Breast epithelium (tissue), 4 donors: ENCODE measurements around the gene NPS. TPM values are rescaled to one million over a fixed set of nuclear protein-coding genes. Genes with fewer than 3 reads are reported as not detected.

ENCODE experiments used
- DNase-seq, 2 donors: peaks; one replicate each; pipeline ENCODE4 v3.0.0-alpha.2; 2019; ENCODE audit warnings: low spot score in 2 of 2
- H3K27ac ChIP-seq, 2 donors: fragments of 200-600 bp; sonication (generic) in 1 of 2; one replicate each; pipeline ENCODE4 v1.5.1; 2016 to 2019; ENCODE audit warnings: mild to moderate bottlenecking in 1 of 2
- H3K27me3 ChIP-seq, 2 donors: fragments of 200-600 bp; sonication (generic) in 1 of 2; one replicate each; pipeline versions ENCODE4 v1.5.1 to v1.6.0; 2017 to 2019; ENCODE audit warnings: control low read depth in 1 of 2, mild to moderate bottlenecking in 1 of 2
- H3K36me3 ChIP-seq: fragments of 200-600 bp; one replicate; pipeline ENCODE4 v1.5.1; 2019
- H3K4me1 ChIP-seq, 2 donors: fragments of 200-600 bp; sonication (generic); one replicate each; pipeline ENCODE4 v1.5.1; 2016 to 2019; ENCODE audit warnings: control low read depth in 1 of 2
- H3K4me3 ChIP-seq, 3 donors: fragments of 200-600 bp; sonication (generic); 1 replicate in 2 of 3; 2 replicates in 1 of 3; pipeline ENCODE4 v1.5.1; 2016 to 2019; ENCODE audit warnings: mild to moderate bottlenecking in 3 of 3, moderate library complexity in 2 of 3
- H3K9me3 ChIP-seq, 2 donors: fragments of 200-600 bp; sonication (generic) in 1 of 2; one replicate each; pipeline ENCODE4 v1.5.1; 2016 to 2019; ENCODE audit warnings: control low read depth in 1 of 2
- CTCF ChIP-seq, 3 donors: fragments of 450-650 bp; IDR thresholded peaks; one replicate each; pipeline ENCODE4 v1.5.1; 2016 to 2017; ENCODE audit warnings: antibody characterized with exemption in 3 of 3, mild to moderate bottlenecking in 3 of 3, moderate library complexity in 3 of 3
- POLR2A ChIP-seq: fragments of 450-650 bp; IDR thresholded peaks from one replicate; pipeline ENCODE4 v1.6.1; 2016; ENCODE audit warnings: antibody characterized with exemption, mild to moderate bottlenecking, moderate library complexity
- POLR2AphosphoS5 ChIP-seq, 3 donors: sonication (generic); formaldehyde crosslinking; IDR thresholded peaks; one replicate each; pipeline ENCODE4 v1.6.1; 2017; ENCODE audit warnings: antibody characterized with exemption in 3 of 3
- intact Hi-C: fragments of 100-400 bp; cut with DNase I; formaldehyde crosslinking; loops from one replicate; pipeline ENCODE4 v1.15.1; 2023; ENCODE audit warnings: low total_unique reads
- total RNA-seq, 3 donors: library from RNA; depleted of rRNA; stranded (reverse); fragments of >200 nt; gene quantifications; one replicate each; pipeline ENCODE4 v1.1.0, GENCODE V29; 2016

Gene NPS
- total RNA-seq, 3 donors from 2014 or later, result not detected

DNA sequence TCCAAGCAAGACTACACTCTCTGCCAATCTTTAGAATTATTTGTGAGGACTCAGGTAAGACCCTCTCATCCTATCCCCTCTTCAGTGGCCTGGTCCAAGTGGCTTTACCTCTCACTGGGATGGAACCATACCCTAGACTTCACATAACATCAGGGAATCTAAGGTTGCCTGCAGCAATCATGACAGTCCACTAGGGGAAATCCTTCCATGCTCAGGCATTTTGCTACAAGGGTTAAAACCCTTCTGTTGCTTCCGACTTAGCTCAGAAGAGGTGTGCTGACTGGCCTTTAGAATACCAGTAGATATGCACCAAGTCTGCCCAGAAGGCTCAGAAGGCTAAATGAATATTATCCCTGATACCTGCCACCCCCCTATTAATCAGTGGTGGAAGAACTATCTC, 24.9 kb upstream of the NPS start:
- no peak for TF ChIP-seq CTCF (IDR thresholded peaks at IDR 0.05)
- TF ChIP-seq POLR2AphosphoS5 (IDR thresholded peaks at IDR 0.05), result no peak
- no peak for TF ChIP-seq POLR2A
- Histone ChIP-seq H3K9me3 (peaks cover 0 to 5% of the 10 kb centered on the region in 2 donors), H3K27ac (no peak overlapping the region), H3K4me3 (no peak overlapping the region), H3K4me1 (no peaks in the 10 kb centered on the region), H3K27me3 (no peaks in the 10 kb centered on the region), H3K36me3 (no peaks in the 10 kb centered on the region)
- no peak for DNase-seq
- intact Hi-C loops, result no loop called here

GRCh38 chr10:127524908-127525665, 24.0 kb upstream of the NPS start:
- DNase-seq, result no peak
- intact Hi-C loops, result no loop called here
- no peaks in the 10 kb centered on the region for H3K4me1 ChIP-seq
- no peaks in the 10 kb centered on the region for H3K36me3 ChIP-seq
- no peaks in the 10 kb centered on the region for H3K27me3 ChIP-seq
- no peak overlapping the region for H3K27ac ChIP-seq
- TF ChIP-seq CTCF (IDR thresholded peaks at IDR 0.05) (no peak), POLR2A (no peak), POLR2AphosphoS5 (IDR thresholded peaks at IDR 0.05) (no peak)
- no peaks in the 10 kb centered on the region for H3K9me3 ChIP-seq
- no peak overlapping the region for H3K4me3 ChIP-seq

DNA sequence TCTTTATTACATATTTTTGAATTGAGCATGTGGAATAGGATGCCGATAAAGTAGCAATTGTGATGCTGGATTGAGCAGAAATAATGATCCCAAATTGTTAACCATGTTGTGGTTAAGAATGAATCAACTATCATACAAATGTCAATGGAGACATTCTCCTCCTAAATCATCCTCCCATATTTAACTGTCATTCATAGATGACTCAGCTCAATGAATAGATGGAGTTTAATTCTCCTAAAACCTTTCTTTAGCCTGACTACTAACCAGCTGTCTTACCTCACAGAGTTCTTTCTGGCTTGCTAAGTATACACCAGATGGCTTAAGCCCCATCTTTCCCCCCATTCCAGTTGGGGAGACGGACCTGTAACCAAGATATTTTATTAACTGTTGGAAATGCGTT, 23.4 kb upstream of the NPS start:
- TF ChIP-seq POLR2A (no peak), CTCF (IDR thresholded peaks at IDR 0.05) (no peak), POLR2AphosphoS5 (IDR thresholded peaks at IDR 0.05) (no peak)
- Histone ChIP-seq H3K9me3 (no peaks in the 10 kb centered on the region), H3K36me3 (no peaks in the 10 kb centered on the region), H3K4me1 (no peaks in the 10 kb centered on the region), H3K27ac (no peak overlapping the region), H3K4me3 (no peak overlapping the region), H3K27me3 (no peaks in the 10 kb centered on the region)
- no peak for DNase-seq
- intact Hi-C loops, result no loop called here

DNA sequence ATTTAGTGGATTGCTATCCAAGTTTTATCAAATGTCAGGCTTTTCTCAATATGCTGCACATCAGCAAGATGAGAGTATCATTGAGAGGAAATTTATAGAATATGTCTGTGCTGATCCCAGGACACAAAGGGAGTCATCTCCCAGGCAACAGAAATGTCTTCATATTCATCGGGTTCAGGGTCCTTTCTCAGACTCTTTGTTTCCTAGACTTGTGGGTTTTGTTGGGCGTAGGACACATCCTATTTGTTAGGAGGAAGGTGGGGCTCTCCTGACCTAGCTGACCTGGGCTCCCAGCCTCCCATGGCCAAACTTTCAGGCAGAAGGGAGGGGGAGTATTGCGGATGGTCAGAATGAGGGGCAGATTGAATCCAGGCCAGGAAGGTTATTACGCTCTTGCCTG, 22.9 kb upstream of the NPS start:
- Histone ChIP-seq H3K4me1 (no peaks in the 10 kb centered on the region), H3K36me3 (no peaks in the 10 kb centered on the region), H3K9me3 (no peaks in the 10 kb centered on the region), H3K4me3 (no peak overlapping the region), H3K27me3 (no peaks in the 10 kb centered on the region), H3K27ac (no peak overlapping the region)
- intact Hi-C loops, result no loop called here
- DNase-seq, result no peak
- no peak for TF ChIP-seq POLR2AphosphoS5 (IDR thresholded peaks at IDR 0.05)
- no peak for TF ChIP-seq CTCF (IDR thresholded peaks at IDR 0.05)
- TF ChIP-seq POLR2A, result no peak

- intact Hi-C loops, result no loop called here
- TF ChIP-seq POLR2A, result no peak
- no peak for TF ChIP-seq CTCF (IDR thresholded peaks at IDR 0.05)
- no peak for TF ChIP-seq POLR2AphosphoS5 (IDR thresholded peaks at IDR 0.05)
- Histone ChIP-seq H3K4me1 (no peaks in the 10 kb centered on the region), H3K4me3 (no peak overlapping the region), H3K36me3 (no peaks in the 10 kb centered on the region), H3K9me3 (no peaks in the 10 kb centered on the region), H3K27ac (no peak overlapping the region), H3K27me3 (no peaks in the 10 kb centered on the region)
- no peak for DNase-seq
Measured at GRCh38 chr10:127527320-127527719, 21.8 kb upstream of the NPS start.
